HG02840 (cell line): ENCODE measurements around the gene SLC9A5.
A peak's percentile ranks its signal among the peaks of the same experiment; 100 is the strongest.

Experiments used
- ATAC-seq: cut with Tn5 transposase; IDR thresholded peaks from one replicate; pipeline ENCODE4 v1.9.1; 2021; ENCODE audit warnings: mild to moderate bottlenecking, moderate library complexity, moderate number of reproducible peaks; ENCODE audit not compliant: unreplicated experiment, low FRiP score

The SLC9A5 gene

DNA sequence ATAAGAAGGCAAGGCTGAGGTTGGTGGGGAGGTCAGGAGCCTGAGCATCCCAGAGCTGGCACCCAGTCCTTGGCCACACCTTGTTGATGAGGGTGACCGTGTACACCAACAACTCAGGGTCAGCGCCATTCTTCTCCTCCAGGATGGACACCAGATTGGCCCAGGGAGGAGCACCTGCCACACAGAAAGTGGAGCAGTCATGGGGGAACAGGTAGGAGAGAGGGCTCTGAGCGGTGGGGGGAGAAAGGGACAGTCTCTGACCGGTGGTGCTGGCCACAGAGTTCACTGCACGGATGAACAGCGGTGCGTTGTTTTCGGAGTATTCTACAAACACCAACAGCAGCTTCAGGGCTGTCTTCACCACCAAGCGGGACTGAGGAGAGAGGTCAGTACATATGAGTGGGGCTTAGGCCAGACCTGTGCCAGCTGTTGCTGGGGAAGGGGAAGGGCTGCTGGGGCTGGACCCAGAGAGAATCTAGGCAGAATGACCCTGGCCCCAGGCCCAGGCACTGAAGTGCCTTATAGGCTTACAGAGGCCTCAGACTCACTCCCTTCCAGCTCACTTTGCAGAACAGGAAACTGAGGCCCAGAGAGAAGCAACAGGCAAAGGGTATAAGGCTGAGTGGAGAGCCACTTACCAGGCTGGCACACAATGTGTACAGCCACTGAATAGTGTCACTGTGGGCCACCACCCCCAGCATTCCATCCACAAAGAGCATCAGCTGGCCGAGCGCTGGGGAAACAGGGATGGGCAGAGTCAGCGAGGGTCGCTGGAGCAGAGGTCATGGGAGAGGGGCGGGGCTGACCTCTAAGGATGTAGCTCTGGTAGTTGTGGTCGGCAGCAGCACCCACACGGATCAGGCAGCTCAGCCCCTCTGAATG lies 11.1 kb upstream of the SLC9A5 start:
- no peak for ATAC-seq

DNA sequence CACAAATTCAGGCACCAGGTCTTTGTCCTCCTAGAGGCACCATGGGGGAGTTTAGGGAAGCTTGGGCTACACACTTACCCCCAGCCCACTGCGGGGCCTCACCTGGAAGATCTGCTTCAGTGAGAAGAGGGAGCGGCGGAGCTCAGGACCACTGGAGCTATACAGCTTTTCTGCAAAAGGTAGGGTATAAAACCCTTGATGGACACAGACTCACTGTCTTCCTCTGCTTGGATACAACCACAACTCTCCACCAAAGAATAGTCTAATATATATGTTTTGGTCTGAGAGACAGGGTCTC lies 10.6 kb upstream of the SLC9A5 start:
- ATAC-seq: no peak

DNA sequence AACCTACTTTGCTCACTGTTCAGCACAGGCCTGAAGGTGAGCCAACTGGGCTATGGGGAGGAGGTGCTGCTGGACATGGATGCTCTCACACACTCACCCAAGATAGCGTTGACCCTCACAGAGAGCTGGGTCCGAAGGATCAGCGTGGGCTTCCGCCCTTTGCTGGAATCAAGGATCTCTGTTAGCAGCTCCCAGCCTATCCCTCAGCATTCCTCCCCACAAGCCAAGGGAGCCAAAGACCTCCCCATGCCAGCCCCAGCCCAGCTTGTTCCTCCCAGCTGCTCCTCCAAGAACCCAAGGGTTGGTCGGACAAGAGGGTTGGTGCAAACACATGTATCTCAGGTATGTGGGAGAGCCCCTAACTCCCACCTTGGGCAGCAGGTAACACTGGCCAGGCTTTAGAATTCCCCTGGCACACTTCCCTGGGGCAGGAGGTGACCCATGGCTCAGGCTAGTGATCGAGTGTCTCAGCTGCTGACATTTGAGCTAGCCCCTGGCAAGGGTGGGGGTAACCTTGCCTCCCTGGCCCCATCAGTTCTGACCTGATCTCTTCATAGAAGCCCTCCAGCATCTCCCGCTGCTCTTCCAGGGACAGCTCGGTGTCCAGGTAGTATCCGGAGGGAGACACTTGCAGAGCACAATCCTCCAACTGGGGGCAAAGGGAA lies 9.8 kb upstream of the SLC9A5 start:
- no peak for ATAC-seq

DNA sequence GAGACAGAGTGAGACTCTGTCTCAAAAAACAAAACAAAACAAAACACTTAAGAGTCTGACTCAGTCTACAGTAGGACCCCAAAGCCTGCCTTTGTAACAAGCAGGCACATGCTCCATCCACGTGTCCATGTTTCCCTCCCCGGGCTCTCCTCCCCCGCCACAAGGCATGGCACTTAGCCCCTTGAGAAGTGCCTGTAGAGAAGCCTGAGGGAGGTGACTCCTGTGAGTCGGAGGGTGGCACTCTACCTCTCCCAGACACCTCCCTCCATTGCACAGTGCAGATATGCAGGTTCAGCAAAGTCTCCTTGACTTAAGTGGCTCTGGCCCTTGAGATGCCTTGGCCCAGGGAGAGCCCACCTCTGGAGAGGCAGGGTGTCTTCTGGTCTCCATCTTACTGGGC lies 8.3 kb upstream of the SLC9A5 start:
- ATAC-seq: no peak

- no peak for ATAC-seq
Measured at GRCh38 chr16:67241008-67241900, 7.5 kb upstream of the SLC9A5 start.

DNA sequence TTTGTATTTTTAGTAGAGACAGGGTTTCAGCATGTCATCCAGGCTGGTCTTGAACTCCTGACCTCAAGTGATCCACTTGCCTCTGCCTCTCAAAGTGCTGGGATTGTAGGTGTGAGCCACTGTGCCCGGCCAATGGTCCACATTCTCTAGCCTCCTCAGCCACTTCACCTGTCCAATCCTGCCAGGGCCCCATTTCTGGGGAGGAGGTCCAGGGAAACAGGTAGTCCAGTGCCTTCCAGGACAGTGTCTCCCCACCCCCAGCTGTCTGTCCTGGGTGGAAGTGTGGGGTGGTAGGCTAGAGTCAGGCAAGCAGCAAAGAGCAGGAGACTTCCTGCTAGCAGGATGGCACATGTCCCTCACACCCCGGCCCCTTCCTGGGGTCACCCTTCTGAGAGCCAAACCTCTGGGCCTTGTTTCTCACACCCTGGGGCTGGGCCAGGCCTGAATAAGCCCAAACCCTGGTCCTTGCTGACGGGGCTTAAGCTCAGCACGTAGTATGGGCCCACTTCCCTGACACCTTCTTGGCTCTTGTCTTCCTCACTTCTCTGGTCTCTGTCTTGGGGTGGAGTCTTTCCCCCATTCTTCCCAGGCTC lies 6.5 kb upstream of the SLC9A5 start:
- ATAC-seq: no peak

- ATAC-seq: no peak
Measured at GRCh38 chr16:67243481-67243880, 5.3 kb upstream of the SLC9A5 start.

- ATAC-seq: peak; percentile 40
Measured at GRCh38 chr16:67244387-67245185, 4.2 kb upstream of the SLC9A5 start.

GRCh38 chr16:67245186-67245585 lies 3.6 kb upstream of the SLC9A5 start:
- no peak for ATAC-seq

DNA sequence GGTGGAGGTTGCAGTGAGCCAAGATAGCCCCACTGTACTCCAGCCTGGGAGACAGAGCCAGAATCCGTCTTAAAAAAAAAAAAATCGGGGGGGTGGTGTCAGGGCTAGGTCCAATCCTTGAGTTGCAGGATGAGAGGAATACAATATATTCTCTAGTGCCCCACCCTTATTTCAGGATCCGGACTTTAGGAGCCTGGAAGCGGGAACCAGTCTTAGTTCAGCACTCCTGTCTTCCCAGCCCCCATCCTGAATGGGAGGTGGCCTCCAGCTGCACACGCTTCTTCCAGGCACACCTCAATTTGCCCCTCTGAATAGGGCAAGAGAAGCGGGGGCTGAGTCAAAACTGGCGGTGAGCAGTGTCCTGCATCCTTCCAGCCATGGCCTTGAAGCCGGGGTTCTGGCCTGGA lies 3.1 kb upstream of the SLC9A5 start:
- no peak for ATAC-seq

DNA sequence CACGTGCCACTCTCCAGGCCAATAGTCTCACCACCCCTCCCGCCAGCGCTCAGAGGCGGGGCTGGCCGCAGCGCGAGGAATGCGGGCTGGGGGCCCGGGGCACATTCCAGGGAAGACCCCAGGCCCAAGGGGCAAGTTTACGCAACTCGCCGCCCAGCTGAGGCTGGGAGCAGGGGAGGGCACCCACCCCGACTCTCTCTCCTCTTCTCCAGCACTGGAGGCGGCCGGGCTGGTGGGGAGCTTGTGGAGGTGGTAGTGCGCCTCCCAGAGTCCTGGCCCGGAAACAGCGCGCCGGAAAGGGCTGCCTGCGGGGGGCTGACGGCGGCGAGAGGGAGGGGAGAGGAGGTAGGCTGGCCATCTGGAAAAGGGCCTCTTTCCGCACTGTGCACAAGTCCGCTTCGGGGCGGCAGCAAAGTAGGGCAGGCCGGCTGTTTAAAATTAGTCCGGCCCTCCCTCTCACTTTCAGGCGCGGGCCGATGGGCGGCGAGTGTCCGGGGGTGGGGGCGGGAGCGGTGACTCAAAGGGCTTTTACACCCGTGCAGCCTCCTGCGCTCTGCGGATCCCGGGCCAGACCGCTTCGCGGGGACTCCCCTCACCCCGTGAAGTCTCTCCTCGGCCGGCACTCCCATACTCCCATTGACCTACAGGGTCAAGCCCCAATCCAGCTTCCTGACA lies 2.6 kb upstream of the SLC9A5 start:
- peak; percentile 19 for ATAC-seq

DNA sequence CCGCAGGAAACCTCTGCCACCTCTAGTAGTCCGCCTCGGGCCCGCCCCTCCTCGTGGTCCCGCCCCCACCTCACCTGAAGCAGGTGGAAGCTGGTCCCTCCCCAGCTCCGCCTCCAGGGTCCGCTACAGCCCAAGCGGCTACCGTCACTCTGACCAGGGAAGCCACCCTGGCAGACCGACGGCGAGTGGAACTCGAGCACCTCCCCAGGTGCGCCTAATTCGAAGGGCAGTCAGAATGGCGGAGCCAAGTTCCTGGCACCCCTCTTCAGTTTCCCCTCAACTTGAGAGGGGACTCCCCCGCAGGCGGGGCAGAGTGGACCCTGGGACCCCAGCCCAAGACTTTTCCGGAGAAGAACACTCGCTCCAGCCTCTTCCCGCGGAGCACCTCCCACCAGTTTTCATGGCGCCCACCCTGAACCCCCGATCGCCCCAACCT lies 2.0 kb upstream of the SLC9A5 start:
- peak; percentile 30 for ATAC-seq

- ATAC-seq: peak; percentile 50
Measured at GRCh38 chr16:67247192-67248072, 1.3 kb upstream of the SLC9A5 start, which contains the start of gene FHOD1. Gene FHOD1 (minus strand): TSS chr16:67247481. CDS start chr16:67247410, 71 bp downstream.

- ATAC-seq: no peak
Measured at GRCh38 chr16:67248073-67248400, 742 bp upstream of the SLC9A5 start.

- no peak for ATAC-seq
Measured at GRCh38 chr16:67249178-67250044, 632 bp downstream of the SLC9A5 start.

GRCh38 chr16:67250045-67250327 lies 1.2 kb downstream of the SLC9A5 start:
- no peak for ATAC-seq

GRCh38 chr16:67252609-67253497 lies 4.1 kb downstream of the SLC9A5 start:
- ATAC-seq: no peak
